Heart left ventricle (tissue), 16 donors: ENCODE measurements around the gene NR0B1. TPM values are rescaled to one million over a fixed set of nuclear protein-coding genes. Genes with fewer than 3 reads are reported as not detected.

Experiments used
- ATAC-seq, 4 donors: fragments of 200-7000 bp; cut with Tn5 transposase; one replicate each; pipeline ENCODE4 v1.9.1; 2020 to 2022; ENCODE audit warnings: moderate library complexity in 4 of 4, mild to moderate bottlenecking in 3 of 4, moderate number of reproducible peaks in 1 of 4
- DNase-seq, 5 donors: peaks; one replicate each; pipeline ENCODE4 v3.0.0-alpha.2; 2020
- H3K27ac ChIP-seq, 12 donors: fragments of 200-600 bp; sonication (generic) in 4 of 12; one replicate each; pipeline versions ENCODE4 v1.5.0 to v1.8.0; 2016 to 2022; ENCODE audit warnings: mild to moderate bottlenecking in 2 of 12
- H3K27me3 ChIP-seq, 9 donors: fragments of 200-600 bp; sonication (generic) in 2 of 9; one replicate each; pipeline versions ENCODE4 v1.5.1 to v1.8.0; 2016 to 2022; ENCODE audit warnings: mild to moderate bottlenecking in 3 of 9
- H3K36me3 ChIP-seq, 9 donors: fragments of 200-600 bp; sonication (generic) in 2 of 9; one replicate each; pipeline versions ENCODE4 v1.5.0 to v1.8.0; 2018 to 2022; ENCODE audit warnings: mild to moderate bottlenecking in 2 of 9
- H3K4me1 ChIP-seq, 12 donors: fragments of 200-600 bp; sonication (generic) in 4 of 12; one replicate each; pipeline versions ENCODE4 v1.5.0 to v1.8.0; 2016 to 2022; ENCODE audit warnings: mild to moderate bottlenecking in 3 of 12
- H3K4me3 ChIP-seq, 12 donors: fragments of 200-600 bp; sonication (generic) in 4 of 12; one replicate each; pipeline versions ENCODE4 v1.5.0 to v1.8.0; 2017 to 2022; ENCODE audit warnings: mild to moderate bottlenecking in 9 of 12, moderate library complexity in 4 of 12
- H3K9me3 ChIP-seq, 12 donors: fragments of 200-600 bp; sonication (generic) in 4 of 12; one replicate each; pipeline versions ENCODE4 v1.5.0 to v1.8.0; 2016 to 2022; ENCODE audit warnings: mild to moderate bottlenecking in 1 of 12
- CTCF ChIP-seq, 12 donors: fragments of 200-600 bp; sonication (generic) in 4 of 12; IDR thresholded peaks; one replicate each; pipeline versions ENCODE4 v1.5.0 to v1.8.0; 2018 to 2022; ENCODE audit warnings: antibody characterized with exemption in 12 of 12, mild to moderate bottlenecking in 5 of 12
- POLR2A ChIP-seq, 2 donors: fragments of 450-650 bp; IDR thresholded peaks; one replicate each; pipeline ENCODE4 v1.6.1; 2017; ENCODE audit warnings: antibody characterized with exemption in 2 of 2, mild to moderate bottlenecking in 2 of 2, moderate library complexity in 2 of 2
- WGBS, 4 donors: extraction: QIAGEN DNeasy Blood & Tissue Kit in 2 of 4; methylation state at CpG; one replicate each; pipeline versions ENCODE4 v1.1.5 to v1.1.7; 2013 to 2018; 5-methylcytosine and 5-hydroxymethylcytosine counted together
- intact Hi-C, 10 donors: fragments of 100-400 bp; cut with DNase I; formaldehyde crosslinking; loops; one replicate each; pipeline versions ENCODE4 v1.11.1 to v1.14.2; 2022
- polyA plus RNA-seq, 2 donors: library from polyadenylated mRNA; stranded (reverse); fragments of 200-250 nt; gene quantifications; one replicate each; pipeline ENCODE4 v1.2.3, GENCODE V29; 2013
- total RNA-seq, 9 donors: library from RNA; depleted of rRNA in 2 of 9; stranded (reverse); fragments of >200 nt in 2 of 9; fragmentation: NEBNext Ultra II Directional in 3 of 9; extraction: Animal tissue kit (Norgen Biotek cat#: 25700) in 3 of 9; gene quantifications; one replicate each; pipeline versions ENCODE4 v1.1.0 to v1.2.4, GENCODE V29; 2016 to 2023
- donor health status: ischemic (EF 13 %, LVEDD 7.1; RV severe dilation, severe dysfunction).
- donor health status: healthy with polysubstance abuse.
- donor health status: DM: no; HTN: yes; CAD: no.
- donor health status: DM: no; HTN: no; CAD: no.
- donor health status: ischemic (EF 25% LVEDD 6.9; RV normal size, moderate dysfunction).
- donor health status: ischemic (EF 25% LVEDD 5.7; RV mildly dilated, moderate dysfunction).
- donor health status: healthy.
- donor health status: DM: yes; HTN: yes; CAD: no.
- donor health status: ischemic (EF 35%, LVEDD 5.7; RV mildly dilated, moderate dysfunction).
- donor health status: nonischemic (EF 11% LVEDD 7.7; RV severe dilation, severe dysfunction).
- donor health status: DM: yes; HTN: yes; CAD: no.
- donor health status: PGD.
- donor health status: ischemic (EF 29% LVEDD 5.4; RV normal size, mild dysfunction).
- donor health status: nonischemic (EF 23%, LVEDD 6.1; RV moderate dilation, normal function).

Gene NR0B1
- total and polyA plus RNA-seq, 11 donors, result 0.11 TPM; not detected in 10

- Histone ChIP-seq H3K4me1 (peaks cover 0 to 10% (median 0%) of the 10 kb centered on the region in 12 donors), H3K9me3 (no peaks in the 10 kb centered on the region), H3K4me3 (no peak overlapping the region), H3K27ac (no peak overlapping the region), H3K36me3 (no peaks in the 10 kb centered on the region), H3K27me3 (peaks cover 0 to 34% (median 8%) of the 10 kb centered on the region in 9 donors)
- ATAC-seq (no peak), DNase-seq (no peak)
- WGBS, 4 donors, result 68 to 81% (median 73%) methylated on average over 5 of the region's 5 CpGs
- intact Hi-C loops, result no loop called here
- no peak for TF ChIP-seq CTCF (IDR thresholded peaks at IDR 0.05)
- no peak for TF ChIP-seq POLR2A (IDR thresholded peaks at IDR 0.05)
Measured at GRCh38 chrX:30310429-30311206, 1.4 kb upstream of the NR0B1 start.

- Histone ChIP-seq H3K36me3 (no peaks in the 10 kb centered on the region), H3K27ac (no peak overlapping the region), H3K4me3 (peak overlapping the region in 6 of 12 donors; percentile 3 to 33 (median 14)), H3K27me3 (peaks cover 0 to 36% (median 8%) of the 10 kb centered on the region in 9 donors), H3K4me1 (peaks cover 0 to 10% (median 0%) of the 10 kb centered on the region in 12 donors), H3K9me3 (no peaks in the 10 kb centered on the region)
- ATAC-seq, result peak in 1 of 4 donors; percentile 38
- WGBS, 4 donors, result 2 to 43% (median 23%) methylated on average over 13 to 71 of the region's 71 CpGs
- intact Hi-C loops, result no loop called here
- TF ChIP-seq CTCF (IDR thresholded peaks at IDR 0.05) (no peak), POLR2A (IDR thresholded peaks at IDR 0.05) (no peak)
- no peak for DNase-seq
Measured at GRCh38 chrX:30308263-30309138, 689 bp downstream of the NR0B1 start.

GRCh38 chrX:30307466-30307865 lies 1.7 kb downstream of the NR0B1 start:
- intact Hi-C loops, result no loop called here
- WGBS, 4 donors, result 61 to 88% (median 74%) methylated on average over 1 of the region's 1 CpG
- no peak for DNase-seq
- H3K9me3 ChIP-seq, result no peaks in the 10 kb centered on the region
- no peak overlapping the region for H3K4me3 ChIP-seq
- H3K4me1 ChIP-seq, result peaks cover 0 to 10% (median 0%) of the 10 kb centered on the region in 12 donors
- H3K36me3 ChIP-seq, result no peaks in the 10 kb centered on the region
- no peak overlapping the region for H3K27ac ChIP-seq
- peaks cover 0 to 36% (median 8%) of the 10 kb centered on the region in 9 donors for H3K27me3 ChIP-seq
- no peak for TF ChIP-seq POLR2A (IDR thresholded peaks at IDR 0.05)
- no peak for TF ChIP-seq CTCF (IDR thresholded peaks at IDR 0.05)
- ATAC-seq, result no peak

- ATAC-seq, result no peak
- WGBS, 4 donors, result 61 to 80% (median 73%) methylated on average over 6 of the region's 6 CpGs
- no peak overlapping the region for H3K4me3 ChIP-seq
- peaks cover 0 to 10% (median 0%) of the 10 kb centered on the region in 12 donors for H3K4me1 ChIP-seq
- TF ChIP-seq CTCF (IDR thresholded peaks at IDR 0.05) (no peak), POLR2A (IDR thresholded peaks at IDR 0.05) (no peak)
- no peaks in the 10 kb centered on the region for H3K36me3 ChIP-seq
- no peak overlapping the region for H3K27ac ChIP-seq
- no peaks in the 10 kb centered on the region for H3K9me3 ChIP-seq
- peaks cover 0 to 36% (median 8%) of the 10 kb centered on the region in 9 donors for H3K27me3 ChIP-seq
- intact Hi-C loops, result no loop called here
- no peak for DNase-seq
Measured at GRCh38 chrX:30304866-30305265, 4.3 kb downstream of the NR0B1 start.
